ENCODE data around the gene SPATS2L.

SPATS2L gene

DNA sequence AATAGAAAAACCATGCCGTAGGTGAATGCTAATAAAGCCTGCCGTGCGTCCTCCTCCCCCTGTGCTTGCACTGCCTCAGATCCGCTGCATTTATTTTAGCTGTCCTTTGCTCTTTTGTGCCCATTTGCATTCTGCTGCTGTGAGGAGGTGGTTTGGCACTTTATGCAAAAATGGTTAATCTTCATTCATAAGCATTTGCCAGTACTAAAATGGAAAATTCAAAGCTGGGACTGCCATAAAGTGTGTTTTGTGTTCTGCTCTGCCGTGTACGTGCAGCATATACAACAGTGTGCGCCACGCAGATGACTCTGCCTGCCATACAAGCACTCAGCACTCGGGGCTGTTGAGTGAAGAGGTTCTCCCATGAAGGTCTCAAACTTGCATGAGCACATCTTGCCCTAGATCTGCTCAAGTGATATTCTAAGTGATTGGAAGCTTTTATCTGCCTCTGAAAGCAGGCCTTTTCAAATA, 73.6 kb downstream of the SPATS2L start:
- no peak for DNase-seq

DNA sequence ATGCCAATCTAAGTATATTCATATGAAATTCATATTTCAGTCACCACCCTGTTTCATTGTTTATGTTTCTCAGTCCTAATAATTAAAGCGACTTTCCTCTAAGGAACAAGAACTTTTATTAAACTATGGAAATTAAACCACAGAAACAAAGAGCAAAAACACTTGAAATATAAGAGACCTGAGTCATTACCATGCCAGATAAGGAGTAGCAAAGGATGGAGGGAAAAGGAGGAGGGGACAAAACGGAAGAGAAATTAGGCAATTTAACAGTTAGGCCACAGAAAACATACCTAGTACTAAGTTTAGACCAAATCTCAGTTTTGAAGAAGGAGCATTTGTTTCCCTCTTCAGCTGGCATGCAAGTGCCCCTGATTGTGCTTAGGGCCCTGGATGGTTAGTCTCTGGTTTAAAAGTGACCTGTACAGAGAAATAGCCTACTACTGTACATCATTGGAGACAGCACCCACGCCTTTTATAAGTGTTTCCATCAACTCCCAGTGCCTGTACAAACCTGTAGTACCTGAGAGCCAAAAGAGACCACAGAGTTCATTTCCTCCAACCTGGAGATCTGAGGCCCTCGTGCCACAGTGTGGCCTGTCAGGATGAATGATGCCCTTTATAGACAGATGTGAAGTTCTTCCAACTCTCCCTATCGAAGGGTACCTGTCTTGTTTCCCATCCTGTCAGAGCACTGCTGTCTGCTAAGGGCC, 74.5 kb downstream of the SPATS2L start:
- no peak for DNase-seq

DNA sequence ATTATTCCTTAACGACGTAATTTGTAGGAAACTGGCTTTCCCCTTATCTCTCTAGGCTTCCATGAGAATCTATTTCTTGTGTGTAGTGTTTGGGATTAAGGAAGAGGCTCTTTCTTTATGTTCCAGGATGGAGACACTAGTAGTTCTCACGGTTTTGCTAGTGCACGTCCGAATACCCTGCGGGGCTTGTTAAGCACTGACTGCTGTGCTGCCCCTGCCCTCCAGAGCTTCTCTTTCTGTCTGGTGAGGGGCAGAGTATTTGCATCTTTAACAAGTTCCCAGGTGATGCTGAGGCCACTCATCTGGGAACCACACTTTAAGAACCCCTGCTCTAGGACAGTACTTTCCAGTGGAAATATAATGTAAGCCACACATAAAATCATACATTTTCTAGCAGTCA, 76.4 kb downstream of the SPATS2L start:
- DNase-seq = no peak

DNA sequence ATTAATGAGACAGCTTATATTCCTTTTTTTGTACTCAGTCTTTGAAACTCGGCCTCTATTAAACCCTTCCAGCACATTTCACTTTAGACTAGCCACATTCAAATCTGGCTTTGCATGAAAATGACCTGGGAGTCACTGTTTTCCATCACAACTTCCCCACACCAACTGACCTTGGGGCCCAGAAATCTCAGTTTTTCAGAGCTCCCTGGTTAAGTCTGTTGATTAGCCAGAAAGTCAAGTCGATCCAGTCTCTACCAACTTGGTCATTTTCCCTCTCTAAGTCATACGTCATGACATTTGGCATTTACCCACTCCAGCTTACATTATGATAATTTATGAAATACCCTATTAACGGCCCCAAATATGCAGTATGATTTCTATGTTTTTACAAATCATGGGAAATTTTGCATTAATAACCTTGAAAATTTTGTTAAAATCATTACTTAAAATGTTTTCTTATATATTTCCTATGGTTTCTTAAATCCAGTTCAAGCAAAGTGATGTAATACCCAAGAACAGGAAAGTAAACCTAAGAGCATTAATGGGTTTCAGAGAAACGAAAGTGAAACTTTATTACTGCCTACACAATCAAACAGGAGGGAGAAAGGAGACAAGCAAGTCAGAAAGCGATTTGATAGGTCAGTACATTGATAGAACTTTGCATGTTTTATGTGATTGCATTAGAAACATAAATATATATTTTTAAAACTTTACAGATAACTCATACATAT, 77.1 kb downstream of the SPATS2L start:
- no peak for DNase-seq

DNA sequence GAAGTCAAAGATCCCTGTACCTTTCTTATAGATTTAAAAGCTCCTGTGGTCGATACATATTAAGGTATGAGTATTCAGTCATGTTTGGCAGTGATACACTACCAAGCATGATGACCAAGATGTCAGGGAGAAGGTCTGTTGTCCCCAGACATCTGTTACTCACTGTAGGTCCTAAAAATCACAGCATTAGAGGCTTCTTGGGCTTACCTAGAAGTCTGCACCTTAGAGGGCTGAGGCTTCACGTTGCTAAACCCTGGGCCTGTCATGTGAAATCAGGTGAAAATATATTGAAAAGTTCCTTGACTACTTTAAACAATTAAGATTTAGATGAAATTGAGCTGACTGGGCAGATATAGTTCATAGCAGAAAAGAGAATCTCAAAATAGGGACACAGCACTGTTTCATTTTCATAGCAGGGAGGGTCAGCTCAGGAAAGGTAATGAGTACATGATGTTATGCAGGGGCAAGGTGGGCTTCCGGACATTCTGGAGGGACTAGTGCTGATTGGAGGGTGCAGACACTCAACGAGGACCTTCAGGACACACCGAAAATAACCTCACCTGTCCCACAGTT, 78.7 kb downstream of the SPATS2L start:
- no peak for DNase-seq

DNA sequence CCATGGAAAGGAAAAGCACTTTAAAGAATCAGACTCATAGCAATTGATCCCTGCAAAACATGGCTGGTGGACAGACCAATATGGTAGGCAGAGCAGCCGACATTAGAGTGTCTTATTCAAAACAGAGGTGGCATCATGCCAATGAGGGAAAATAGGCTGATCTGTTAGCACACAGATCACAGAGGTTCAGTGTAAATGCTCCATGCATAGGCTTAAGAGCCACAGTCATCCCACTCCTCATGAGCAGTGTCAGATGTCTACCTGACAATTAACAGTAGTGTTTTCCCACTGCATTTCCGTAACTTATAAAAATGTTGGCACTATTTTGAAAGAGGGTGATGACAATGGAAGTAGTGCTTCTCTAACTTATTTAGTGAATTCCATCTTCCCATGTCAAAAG, 86.7 kb downstream of the SPATS2L start:
- DNase-seq = no peak

DNA sequence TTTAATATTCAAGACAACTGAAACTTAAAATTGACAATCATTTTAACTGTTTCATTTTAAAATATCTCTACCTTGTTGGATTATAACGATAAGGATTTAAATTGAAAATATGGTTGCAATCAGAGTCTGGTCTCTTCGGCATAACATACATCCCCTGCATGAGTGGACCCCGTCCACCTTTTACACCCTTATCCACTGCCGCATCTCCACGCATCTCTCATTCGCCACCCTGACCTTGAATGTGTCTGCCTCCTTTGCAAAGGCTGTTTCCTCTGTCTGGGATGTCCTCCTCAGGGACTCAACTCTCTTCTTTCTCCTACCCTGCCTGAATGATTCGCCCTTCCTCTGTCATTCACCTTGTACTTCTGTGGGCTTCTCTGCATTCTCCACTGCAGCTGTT, 87.6 kb downstream of the SPATS2L start:
- DNase-seq = no peak

DNA sequence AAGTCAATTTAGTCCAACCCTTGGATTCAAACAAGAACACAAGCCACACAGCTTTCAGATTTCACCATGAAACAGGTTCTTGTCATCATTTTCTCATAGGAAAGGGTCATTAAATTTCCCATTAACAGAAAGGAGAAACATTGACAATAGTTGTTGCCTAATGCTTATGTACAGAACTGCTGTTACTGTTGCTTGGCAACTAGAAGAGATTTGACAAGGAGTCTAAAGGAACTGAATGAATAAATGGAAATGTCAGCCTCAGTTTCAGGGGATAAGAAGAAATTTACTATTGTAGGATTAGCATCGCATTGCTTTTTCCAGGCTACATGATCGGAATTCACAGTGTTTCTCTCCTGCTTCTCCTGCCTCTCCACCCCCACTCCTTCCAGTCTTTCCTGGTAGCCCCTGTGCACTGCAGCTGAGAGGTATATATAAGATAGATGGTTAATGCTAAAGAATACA, 90.3 kb downstream of the SPATS2L start:
- DNase-seq = no peak

DNA sequence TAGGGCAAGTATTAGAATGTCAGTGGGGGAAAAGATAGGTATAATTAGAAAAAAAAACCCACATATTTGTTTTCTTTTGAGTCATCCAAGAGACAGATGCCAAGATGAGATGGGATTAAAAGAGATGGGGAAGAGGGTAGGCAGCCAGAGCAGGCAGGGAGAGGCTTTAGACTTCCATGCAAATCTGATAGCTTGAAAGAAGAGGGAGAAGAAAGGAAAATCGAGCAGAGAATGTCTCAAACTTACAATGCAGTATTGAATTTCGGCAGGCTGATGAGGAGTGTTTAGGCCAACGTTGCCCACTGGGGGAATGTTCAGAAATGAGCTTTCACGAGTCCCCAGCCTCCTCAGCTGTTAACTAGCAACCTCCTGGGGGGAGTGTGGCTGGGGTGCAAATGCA, 91.3 kb downstream of the SPATS2L start:
- DNase-seq = no peak

DNA sequence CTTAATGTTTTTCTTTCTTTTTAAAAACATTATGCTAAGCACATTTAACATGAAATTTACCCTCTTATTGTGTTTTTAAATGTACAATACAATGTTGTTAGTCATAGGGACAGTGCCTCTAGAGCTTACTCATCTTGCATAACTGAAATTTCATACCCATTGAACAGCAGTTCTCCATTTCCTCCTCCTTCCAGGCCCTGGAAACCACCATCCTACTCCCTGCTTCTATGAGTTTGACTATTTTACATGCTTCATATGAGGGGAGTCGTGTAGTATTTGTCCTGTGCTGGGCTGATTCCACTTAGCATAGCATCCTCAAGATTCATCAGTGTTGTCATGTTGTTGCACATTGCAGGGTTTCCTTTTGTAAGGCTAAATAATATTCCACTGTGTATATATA, 92.6 kb downstream of the SPATS2L start:
- no peak for DNase-seq

DNA sequence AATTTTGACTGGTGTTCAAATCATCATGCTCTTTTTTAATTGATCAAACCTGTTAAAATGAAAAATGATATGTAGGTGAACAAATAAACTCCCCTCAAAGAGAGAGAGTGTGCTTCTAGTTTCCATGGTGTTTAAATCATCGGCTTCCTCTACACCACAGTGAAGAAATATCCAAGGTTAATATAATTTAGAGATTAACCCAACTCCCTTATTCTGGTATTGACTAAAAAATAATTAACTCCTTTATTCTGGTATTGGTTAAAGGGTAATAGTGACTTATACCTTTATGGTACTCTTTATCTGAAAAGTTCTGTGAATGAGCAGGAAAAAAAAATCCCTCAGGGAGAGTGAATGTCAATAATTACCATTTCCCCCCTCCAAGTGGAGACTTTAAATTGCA, 93.1 kb downstream of the SPATS2L start:
- no peak for DNase-seq

DNA sequence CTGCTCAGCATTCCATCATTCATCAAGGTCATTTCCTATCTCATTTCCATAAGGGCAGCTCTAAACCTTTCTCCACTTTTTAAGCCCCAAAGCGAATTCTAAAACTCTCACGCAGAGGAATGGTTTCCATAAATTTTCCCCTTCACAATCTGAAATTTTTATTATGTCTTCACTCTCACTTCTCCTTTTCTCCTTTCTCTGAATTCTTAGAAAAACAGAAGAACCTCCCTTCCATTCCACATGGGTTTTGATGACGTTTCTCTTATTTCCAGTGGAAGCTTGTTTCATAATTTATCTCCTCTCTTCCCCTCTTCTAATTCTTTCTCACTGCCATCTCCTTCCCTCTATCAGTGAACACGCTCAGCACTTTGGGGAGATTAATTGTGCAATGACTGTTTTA, 97.3 kb downstream of the SPATS2L start:
- DNase-seq = no peak

DNA sequence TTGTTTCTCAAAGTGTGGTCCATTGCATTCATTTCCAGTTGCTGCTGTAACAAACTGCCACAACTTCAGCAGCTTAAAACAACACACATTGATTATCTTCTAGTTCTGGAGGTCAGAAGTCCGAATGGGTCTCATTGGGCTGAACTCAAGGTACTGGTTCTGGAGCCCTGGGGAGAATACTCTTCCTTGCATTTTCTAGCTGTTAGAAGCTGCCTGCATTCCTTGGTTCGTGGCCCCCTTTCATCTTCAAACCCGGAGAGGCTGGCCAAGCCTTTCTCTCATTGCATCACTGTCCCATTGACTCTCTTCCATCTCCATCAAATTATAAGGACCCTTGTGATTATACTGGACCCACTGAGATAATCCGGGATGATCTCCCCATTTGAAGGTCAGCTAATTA, 98.1 kb downstream of the SPATS2L start:
- no peak for DNase-seq

DNA sequence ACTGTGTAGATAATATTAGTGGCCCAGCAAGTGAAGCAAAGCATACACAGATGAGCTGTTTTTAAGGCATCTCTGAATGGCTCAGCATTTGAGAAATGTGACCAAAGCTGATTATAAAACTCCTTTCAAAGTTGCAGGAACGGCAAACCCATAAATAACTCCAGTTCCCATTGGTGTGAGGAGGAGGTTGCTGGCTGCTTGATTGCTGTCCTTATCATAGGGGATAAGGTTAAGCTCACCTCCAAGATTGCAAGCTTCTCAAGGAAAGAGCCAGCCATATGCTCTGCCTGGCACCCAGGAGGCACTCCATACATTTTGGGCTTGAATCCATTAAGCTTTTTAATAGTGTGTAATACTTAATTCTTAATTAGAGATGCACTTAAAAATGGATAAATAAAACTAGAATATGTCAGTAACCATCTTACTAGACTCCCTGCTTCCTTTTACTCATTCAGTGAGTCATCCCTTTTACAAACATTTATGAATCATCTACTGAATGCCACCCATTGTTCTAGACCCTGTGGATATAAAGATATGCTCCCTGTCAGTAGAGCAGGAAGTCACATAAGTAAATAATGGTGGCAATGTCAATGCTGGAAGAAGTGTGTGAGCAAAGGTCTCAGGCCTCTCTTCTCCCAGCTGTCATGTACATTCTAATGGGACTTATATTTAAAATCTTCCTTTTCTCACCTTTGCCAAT, 99.3 kb downstream of the SPATS2L start:
- no peak for DNase-seq

DNA sequence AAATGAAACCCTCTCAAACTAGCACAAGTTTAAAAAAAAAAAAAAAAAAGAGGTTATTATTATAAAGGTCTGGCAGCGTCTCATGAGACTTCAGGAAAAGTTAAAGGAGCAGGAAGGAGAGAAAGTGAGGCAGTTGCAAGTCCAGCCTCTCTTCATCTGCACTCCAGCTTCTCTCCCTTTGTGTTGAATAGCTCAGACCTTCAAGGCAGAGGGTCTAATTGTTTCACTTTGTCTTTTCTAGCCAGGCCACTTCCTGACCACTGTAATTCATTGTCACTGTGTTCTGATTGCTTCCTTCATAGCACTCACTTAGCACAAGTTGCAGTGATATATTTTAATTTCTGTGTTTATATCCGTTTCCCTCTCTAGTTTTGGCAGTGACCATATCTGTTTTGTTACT, 99.9 kb downstream of the SPATS2L start:
- no peak for DNase-seq

DNA sequence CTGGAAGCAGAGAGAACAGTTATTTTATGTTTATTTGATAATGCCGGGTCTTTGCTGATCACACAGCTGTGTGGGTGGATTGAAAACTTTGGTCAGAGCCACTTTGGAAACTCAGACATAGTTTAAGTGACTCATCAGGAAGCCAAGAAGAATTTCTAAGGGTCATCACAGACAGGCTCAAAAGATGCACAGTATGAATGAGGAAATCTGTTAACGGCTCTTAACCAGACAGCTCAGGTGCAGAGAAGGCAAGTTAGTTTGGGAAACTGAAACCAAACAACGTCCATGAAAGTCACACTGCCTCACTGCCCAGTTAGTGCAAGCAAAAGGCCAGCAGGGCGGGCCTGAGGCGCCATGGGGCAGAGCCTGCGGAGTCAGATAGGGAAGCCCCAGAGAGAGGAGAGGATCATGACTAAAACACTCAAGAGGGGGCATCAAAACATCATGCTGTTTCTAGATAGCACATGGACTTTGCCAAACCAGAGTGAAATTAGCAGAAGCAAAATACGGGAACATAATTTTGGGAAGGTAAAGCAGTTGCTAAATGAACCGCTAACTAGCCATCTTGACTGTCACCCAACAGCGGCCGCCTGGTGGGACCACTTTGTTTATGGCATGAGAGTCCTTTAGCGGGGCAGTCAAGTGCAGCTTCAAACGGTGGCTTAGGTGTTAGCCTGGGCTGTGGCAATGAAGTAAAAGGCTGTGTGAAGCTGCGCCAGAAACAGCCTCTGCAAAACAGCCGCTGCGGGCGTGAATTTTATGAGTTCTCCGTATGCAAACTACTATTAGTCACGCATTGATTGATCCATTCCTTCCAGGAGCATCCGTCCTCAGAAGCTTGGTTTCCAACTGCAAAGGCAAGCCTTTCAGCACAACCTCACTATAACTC, 102.2 kb downstream of the SPATS2L start:
- DNase-seq = no peak

DNA sequence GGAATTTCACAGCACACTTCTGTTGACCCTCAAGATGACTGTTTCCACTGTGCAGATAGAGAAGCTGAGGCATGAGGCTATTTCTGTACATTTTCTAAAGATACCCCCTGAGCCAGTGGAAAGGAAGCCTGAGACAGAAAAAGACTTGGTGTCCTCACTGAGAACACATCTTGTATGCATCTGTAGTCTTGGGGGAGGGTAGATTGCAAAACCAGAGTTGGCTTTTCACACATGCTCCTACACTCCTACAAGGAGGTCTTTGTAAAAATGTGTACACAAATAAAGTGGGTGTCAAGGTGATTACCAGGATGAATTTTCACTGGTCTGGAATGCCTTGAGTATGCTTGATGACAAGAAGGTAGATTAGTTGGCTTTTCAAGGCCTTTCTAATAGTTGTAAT, 105.3 kb downstream of the SPATS2L start:
- no peak for DNase-seq

DNA sequence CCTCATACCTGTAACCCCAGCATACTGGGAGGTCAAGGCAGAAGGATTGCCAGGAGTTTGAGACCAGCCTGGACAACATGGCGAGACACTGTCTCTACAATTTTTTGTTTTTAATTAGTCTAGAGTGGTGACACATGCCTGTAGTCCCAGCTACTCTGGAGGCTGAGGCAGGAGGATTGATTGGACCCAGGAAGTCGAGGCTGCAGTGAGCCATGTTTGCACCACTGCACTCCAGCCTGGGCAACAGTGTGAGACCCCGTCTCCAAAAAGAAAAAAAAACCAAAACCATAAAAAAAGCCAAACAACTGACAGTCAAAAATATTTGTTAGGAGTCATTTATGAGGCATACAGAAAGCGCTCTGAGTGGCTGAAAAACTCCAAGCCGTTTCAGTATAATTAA, 107.9 kb downstream of the SPATS2L start:
- no peak for DNase-seq

DNA sequence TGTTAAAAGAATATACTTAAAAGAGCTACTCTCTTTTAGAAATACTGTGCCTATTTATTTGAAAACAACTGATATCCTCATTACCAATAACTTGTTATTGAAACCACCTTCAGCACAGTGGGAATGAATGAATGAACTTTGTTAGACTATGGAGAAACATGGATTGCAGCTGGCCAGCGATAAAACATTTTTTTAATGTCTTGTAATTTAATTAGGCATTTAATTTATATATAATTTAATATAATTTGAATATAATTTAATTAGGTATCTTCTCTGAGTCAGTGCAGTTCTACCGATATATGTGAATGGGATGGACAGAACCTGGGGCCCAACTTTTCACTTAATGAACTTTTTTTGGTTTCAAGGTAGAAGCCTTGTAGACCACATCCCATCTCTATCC, 109.0 kb downstream of the SPATS2L start:
- no peak for DNase-seq

DNA sequence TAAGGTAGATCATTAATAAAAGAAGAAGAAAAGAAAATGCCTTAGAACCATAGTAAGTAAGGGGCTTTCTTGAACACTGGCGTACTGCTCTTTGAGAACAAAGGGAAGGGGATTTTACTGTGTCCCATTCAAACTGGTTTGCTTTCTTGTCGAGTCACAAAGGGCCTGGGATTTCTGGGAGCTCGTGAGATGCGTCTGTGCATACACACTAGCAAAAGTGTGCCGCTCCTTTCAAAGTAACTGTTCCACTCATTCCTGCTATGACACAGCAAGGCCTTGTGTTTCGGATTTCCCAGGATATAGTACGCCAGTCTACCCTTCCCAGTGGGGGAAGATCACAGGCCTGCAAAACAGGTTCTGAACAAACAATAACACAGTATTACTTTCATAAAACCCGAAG, 110.4 kb downstream of the SPATS2L start:
- no peak for DNase-seq

DNA sequence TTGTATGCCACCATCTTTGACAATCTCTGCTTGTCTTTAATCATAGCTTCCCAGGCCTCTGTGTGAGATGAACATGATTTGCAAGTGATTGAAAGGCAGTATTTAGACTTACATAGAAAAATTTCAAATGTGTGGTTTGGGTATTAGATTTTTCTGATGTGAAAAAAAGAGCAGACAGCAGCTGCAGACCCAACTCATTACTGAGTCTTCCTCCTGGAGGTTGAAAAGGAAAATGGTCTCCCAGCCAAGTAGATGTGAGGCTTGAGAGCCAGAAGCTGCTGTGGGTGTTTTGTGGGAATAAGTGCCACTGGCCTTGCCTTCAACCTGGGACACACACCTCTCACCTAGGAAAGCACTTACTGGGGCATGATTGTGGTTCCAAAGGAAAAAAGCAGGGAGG, 110.9 kb downstream of the SPATS2L start:
- no peak for DNase-seq

DNA sequence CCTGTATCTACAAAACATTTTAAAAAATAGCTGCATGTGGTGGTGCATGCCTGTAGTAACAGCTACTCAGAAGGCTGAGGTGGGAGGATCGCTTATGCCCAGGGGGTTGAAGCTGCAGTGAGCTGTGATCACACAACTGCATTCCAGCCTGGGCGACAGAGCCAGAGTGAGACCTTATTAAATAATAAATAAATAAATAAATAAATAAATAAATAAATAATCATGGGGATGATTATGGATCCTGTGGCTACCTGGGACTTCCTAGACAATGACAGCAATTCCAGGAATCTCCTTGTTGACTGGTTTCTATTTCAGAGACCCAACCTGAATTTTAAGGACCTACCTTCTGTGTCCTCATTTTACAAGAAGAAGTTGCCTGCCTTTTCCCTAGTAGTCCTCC, 111.9 kb downstream of the SPATS2L start:
- no peak for DNase-seq

DNA sequence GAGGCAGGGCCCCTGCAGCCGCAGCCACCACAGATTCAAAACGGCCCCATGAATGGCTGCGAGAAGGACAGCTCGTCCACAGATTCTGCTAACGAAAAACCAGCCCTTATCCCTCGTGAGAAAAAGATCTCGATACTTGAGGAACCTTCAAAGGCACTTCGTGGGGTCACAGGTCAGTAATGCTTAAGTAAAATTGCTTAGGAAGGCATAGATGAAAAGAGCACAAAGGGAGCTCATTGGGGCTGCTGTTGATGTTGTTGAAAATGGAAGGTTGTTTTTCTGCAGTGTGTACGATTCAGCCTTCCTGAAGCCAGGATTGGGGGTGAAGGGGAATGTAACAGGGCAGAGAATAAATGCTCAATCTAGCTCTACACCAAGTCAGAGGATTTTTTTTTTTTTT, 112.8 kb downstream of the SPATS2L start:
- DNase-seq = no peak

All from activated gamma-delta T cell (primary cell).